Measurements from ENCODE around the gene FAR2. TPM values are rescaled to one million over a fixed set of nuclear protein-coding genes. Genes with fewer than 3 reads are reported as not detected.
"Not testable (repeated sequence)": the region's sequence is repeated elsewhere in the genome, so short reads cannot be mapped to it uniquely, and the experiment has no call there.

FAR2 gene
- total RNA-seq, 1 donor from 2014 or later: 30.7 TPM

DNA sequence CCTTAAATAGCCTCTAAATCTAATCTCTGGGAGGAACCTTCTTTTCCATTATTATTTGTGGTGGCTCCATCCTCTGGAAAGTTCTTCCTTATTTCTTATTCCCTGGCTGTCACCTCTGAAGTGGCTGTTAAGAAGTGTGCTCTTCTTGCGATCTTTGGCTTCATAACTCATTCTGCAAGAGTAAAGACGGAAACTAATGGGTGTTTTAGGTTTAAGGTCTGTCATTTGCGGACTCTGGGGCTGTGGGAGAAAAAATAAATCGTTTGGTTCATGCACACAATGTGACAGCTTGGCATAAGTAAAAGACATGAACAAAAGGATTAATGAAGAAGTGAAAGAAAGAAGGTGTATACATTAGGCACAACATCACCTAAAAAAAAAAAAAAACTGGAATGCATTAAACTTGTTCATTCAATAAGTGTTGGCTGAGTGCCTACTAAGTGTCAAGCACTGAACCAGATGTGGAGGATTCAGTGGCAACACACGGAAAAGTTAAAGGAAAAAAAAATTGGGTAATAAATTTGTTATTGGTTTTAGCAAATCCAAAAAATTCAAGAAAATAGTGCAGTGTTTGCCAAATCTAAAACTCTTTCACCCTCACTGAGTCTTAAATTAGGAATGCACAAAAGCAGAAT is 132.4 kb downstream of the FAR2 start:
- peak; percentile 78 for DNase-seq

DNA sequence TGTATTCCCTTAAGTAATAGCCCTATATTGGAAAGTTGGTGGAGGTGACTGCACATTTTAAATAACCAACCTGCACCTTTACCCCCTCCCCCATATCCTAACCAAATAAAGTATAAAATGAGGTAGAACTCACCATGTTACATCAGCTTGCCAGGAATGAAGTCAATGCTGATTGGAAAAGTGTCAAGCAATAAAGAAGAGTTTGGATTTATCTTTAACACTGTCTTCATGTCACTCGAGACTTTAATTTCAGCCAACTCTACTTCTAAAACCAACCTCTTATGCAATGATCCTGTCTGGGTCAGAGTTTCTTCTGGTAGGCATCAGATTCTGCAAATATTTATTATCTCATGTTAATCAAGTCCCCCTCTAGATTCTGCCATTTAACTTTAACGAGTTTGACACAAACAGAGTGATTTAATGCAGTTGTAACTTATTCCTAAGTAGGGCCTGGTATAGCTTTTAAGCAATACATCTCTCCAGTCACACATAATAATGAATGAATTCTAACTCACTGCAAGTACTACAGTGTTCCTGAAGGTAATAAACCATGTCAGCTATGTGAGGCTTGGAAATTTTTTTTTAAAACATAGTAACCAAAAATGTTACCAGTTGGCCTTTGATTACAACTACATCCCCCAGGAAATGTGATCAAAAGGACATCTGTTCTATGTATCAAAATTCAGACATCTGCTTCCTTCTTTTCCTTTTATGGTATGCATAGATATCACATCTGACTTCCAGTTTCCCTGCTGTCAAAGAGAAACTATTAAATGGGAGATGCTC is 133.1 kb downstream of the FAR2 start:
- peak; percentile 71 for DNase-seq

DNA sequence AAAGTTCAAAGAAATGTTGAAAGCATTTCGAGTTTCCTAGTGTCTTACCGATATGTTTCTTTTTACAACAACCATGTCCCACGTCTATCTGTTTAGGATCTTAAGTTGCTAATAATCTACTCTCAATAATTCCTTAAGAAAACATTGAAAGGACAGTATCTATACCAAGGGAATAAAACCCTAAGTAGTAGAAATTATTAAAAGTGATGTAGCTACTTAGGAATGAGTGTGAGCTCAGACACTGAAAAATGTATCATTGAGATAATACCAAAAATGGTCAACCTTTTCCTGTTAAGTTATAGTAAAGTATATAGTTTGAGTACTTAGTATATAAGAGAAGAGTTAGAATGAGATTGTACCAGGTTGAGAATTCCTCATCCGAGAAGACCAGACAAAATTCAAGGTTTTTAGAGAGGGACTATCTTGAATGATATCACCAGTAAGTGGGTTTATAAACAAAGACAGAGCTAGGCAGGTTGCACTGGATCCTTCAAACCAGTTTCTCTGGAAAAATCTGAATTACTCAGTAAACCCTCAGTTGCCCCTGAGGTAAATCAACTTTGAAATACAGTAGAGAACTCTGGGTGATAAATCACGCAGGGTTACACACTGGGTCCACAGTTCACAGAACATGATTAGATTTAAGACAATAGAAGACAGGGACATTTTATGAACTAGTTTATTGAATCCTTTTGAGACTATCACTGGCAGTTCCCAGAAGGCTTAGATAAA is 135.1 kb downstream of the FAR2 start:
- no peak for DNase-seq

DNA sequence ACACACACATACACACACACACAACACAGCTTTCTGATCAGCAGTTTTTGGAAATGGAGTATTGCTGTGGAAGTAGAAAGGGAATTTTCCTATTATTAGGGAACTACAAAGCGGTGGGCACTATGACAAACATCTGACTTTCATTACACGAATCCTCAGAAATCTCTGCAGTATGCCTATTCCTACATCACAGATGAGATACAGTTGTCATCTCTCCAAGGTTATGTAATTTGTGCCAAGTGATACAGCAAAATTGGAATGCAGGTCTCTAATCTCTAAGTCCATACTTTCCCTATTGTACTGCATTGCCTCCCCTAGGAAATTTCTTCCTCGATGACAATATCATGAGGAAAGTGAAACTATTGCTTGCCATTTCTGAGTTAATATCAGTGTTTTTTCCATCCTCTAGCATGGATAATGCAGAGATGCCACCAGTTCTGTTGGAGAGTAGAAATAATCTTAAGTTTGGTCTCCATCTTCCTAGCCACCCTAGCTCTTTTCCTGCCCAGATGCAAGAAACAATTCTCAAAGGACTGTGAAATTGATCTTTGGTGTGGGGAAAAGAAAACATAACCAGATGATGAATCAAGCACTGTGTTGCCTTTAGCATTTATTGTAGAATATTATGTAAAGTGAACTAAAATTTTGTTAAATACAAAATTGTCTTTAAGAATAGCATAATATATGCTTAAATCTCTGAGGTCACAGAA is 137.2 kb downstream of the FAR2 start:
- DNase-seq: peak; percentile 93

DNA sequence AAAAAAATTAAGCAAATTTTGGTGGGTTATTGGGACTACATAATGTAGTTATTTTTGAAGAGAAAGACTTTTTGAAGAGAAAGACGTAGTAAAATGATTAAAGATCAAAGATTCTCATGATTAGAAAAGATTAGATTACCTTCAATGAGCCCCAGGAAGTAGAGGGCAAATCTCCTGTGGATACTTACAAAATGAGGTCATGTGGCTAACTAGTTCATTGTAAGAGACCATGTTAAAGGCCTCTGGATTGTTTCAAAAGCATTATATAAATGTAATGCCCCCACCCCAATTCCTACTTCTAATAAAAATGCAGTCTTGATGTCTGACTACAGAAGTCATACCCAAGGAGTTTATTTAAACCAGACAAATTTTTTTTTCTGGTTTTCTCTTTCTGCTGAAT is 138.5 kb downstream of the FAR2 start:
- no peak for DNase-seq

DNA sequence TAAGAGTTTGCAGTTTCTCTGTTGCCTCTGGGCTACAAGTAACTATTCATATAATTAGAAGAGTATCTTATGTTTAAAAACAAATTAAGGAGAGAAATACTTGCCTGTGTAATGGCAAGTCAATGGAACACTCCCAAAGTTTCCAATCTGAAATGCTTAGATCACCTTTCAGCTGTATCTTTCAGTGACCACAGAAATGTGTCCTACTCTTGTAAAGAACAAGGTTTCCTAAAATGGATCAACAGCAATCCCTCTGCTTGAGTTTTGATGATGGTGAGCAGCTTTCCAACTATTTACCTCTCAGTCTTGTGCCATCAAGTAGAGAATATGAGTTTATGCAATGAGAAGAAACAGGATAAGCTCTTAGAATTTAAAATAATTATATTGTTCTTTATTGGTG is 139.0 kb downstream of the FAR2 start:
- DNase-seq: no peak

GRCh38 chr12:29290475-29290874 is 141.4 kb downstream of the FAR2 start:
- DNase-seq: not testable (repeated sequence)

DNA sequence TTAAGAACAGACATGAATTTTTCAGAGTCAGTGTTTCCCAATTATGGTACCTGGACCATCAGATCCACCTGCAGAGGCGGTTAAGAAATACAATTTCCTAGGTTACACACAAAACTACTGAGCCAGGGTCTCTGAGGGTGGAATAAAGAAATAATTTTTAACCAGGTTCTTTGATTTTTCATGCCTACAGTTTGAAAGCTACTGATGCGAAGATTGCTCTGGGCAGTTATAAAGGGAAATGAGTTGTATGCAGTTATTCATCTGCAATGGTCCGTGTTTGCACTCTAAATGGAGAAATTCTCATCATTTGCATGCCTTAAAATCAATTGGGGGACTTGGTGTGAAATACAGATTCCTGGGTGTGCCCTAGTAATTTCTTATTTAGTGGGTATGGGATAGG is 142.1 kb downstream of the FAR2 start:
- DNase-seq: no peak

DNA sequence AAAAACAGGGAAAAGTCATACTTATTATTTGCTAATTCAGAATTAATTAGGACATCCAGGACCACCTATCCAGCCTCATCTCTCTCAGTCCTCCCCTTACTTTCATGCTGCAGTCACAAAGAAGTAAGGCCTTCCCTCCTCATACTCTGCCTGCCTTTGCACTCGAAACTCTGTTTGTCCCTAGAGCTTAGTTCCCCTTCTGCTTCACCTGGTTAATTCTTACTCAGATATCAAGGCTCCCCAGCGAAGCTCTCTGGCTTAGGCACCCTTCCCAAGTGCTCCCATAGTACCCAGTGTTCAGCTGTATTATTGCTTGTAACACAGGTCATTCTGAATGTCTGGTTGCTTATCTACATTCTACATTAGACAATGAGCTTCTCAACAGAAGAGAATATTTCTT is 150.6 kb downstream of the FAR2 start:
- no peak for DNase-seq

DNA sequence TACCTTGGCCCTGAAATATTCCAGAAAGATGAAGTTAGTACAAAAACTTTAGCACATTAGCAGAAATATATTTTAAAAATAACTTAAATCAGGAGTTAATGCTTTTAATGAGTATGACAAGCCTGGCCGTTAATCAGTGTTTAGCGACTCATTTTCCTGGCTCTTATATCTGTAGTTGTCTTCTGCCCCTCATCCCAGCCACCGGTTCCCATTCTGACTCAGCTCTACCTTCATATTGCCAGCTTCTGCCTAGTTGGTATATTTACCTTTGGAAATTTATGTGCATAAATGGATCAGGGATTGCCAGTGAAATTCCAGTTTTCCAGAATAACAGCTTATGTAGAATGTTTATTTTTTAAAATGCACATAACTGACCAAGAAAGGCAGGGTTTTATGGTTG is 152.0 kb downstream of the FAR2 start:
- no peak for DNase-seq

- DNase-seq: no peak
These were observed 155.3 kb downstream of the FAR2 start for GRCh38 chr12:29304388-29304787.

DNA sequence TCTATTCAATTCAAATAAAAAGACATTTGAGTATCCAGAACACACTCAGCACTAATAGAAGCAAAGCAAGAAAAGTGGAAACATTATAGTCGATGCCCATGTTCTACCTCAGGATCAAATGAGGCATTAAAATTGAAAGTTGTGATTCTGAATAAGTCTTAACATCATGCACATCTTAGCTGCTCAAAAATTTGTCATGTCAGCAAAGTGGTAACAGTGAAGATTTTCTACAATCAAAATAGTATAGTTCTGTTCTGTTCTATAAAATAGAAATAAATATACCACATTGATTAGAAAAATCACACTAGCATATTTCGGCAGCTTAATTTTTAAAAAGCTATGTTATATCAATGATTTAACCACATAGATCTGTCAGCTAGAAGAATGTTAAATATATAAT is 157.2 kb downstream of the FAR2 start:
- no peak for DNase-seq

- DNase-seq: no peak
These were observed 157.6 kb downstream of the FAR2 start for GRCh38 chr12:29306682-29307081.

- no peak for DNase-seq
These were observed 160.3 kb downstream of the FAR2 start for GRCh38 chr12:29309320-29309902.

GRCh38 chr12:29310899-29311298 is 161.8 kb downstream of the FAR2 start:
- no peak for DNase-seq

GRCh38 chr12:29314416-29314815 is 165.3 kb downstream of the FAR2 start:
- no peak for DNase-seq

DNA sequence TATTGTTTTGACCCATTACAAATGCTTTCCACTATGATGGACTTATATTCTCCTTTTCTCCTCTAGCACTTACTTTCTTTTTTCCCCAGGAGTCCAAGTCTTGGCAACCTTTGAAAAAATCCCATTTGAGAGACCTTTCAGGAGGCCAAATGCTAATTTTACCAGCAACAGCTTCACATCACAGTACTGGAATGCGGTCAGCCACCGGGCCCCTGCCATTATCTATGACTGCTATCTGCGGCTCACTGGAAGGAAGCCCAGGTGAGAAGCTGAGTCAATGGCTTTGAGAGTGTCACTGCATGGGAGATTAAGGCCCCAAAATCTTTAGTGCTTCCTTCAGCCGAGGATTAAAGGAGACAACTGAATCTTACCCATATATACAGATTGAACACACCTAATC is 167.7 kb downstream of the FAR2 start:
- no peak for DNase-seq

DNA sequence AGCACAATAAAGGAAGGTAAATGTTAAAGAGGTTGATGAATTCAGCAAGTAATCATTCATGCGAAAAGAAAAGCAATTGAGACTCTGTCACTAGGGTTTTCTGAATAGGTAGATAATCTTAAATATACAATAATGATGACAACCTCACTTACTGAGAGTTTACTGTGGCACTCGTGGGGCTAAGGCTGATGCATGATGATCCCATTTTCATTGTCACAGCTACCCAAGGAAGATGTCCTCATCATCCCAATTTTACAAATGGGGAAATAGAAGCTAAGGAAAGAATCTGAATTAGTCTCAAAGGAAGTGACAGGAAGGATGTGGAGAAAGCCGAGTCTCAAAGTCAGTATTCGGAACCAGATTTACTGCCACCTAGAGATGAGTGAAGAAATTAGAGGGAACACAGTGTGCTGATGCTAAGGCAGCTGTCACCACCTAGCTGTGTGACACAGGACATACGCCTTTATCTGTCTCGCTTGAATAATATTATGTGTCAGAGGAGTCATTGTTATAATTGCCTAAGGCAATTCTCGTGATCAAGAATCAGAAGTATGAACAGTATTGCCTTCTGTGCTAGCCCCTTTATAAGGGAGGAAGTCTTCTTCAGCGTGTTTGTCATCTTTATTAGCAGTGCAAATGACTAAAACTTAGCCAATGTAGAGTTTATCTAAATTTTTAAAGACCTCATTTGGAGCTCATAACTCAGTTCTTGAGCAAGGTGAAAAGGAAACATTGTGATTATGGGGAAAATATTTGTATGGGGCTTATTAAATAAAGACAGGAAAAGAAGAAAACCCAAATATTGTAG is 168.7 kb downstream of the FAR2 start:
- peak; percentile 76 for DNase-seq

- DNase-seq: no peak
These were observed 171.4 kb downstream of the FAR2 start for GRCh38 chr12:29320295-29321085.

DNA sequence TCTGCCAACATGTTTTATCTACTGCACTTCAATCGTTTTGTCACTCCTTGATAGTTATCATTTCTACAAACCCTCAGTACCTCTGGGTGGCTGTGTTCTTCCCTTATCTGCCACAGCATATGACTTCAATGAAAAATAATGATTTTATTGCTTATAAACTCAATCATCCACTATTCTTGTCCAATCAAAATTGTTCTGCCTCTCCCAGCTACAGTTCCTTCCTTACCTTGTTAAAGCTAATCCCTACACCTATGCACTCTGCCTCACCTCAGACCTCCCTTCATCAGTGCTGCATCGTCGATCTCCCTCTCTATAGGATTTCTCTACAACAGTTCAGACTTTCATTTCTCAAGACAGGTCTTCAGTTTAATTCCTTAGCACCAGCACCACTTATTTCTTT is 173.1 kb downstream of the FAR2 start:
- DNase-seq: no peak

DNA sequence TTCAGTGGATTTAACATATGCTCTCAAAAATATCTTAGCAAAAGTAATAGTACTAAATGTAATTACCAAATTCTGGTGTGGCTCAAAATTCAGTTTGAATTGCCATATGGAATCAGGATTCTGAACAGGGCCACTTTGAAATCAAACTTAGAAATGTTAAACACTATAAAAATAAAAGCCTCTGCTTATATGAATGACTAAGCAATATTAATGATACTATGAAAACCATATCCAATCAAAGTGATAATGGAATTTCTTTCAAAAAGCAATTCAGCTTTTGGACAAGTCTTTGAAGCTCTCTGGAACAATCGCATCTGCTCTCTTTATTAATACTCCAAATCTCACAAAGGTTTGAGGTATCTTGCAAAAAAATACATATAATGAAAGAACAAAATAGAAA is 180.3 kb downstream of the FAR2 start:
- no peak for DNase-seq
